Fibroblast of the conjunctiva (primary cell): ENCODE data around the gene SLC25A24.
A peak's percentile ranks its signal among the peaks of the same experiment; 100 is the strongest.

Experiments used
- DNase-seq: peaks from one replicate; pipeline ENCODE4 v3.0.0-alpha.2; 2010; ENCODE audit warnings: low read depth

SLC25A24 gene

DNA sequence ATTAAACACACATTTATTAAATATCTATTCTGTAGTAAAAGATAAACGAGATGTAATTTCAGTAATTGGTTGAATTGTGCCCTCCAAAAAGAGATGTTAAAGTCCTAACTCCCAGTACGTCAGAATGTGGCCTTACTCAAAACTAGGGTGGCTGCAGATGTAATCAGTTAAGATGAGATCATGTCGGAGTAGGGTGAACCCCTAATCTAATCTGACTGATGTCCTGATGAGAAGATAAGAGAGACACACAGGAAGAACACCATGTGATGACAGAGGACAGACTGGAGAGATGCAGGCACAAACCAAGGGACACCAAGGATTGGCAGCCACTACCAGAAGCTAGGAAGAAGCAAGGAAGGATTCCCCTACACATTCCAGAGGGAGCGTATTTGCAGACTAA is 104.1 kb downstream of the SLC25A24 start:
- no peak for DNase-seq

GRCh38 chr1:108089477-108089876 is 110.7 kb downstream of the SLC25A24 start:
- DNase-seq, result peak; percentile 27

DNA sequence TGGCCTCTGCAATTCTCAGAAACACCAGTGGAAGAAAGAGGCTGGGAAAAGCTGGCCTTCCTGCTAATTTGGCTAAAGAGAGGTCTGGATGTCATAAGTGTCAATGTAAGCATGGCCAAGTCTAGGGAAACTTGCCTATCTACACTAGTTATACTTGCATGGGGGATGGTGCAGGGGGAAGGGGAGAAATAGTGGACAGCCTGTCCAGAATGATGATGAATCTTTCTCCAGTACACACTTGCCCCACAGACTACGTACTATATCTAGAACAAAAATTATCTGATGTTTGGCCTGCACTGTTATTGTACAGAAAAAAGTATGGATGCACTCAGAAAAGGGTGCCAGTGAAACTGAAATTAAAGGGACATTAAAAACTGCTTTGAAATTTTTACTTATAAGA is 114.5 kb downstream of the SLC25A24 start:
- DNase-seq, result no peak

GRCh38 chr1:108084866-108085477 is 115.2 kb downstream of the SLC25A24 start:
- DNase-seq, result no peak
